ENCODE results near the gene PFKFB3.
A peak's percentile ranks its signal among the peaks of the same experiment; 100 is the strongest.

Gene PFKFB3

GRCh38 chr10:6171881-6172695 is 30.6 kb upstream of the PFKFB3 start:
- H3K27ac ChIP-seq (replicated peaks): no peak overlapping the region
- TF ChIP-seq REST (IDR thresholded peaks at IDR 0.05; ENCODE audit: insufficient replicate concordance, low read depth) (no peak), POLR2AphosphoS5 (IDR thresholded peaks at IDR 0.05; ENCODE audit: low read depth) (no peak), SPI1 (IDR thresholded peaks at IDR 0.05; ENCODE audit: borderline replicate concordance, low read depth) (no peak), GABPA (IDR thresholded peaks at IDR 0.05; ENCODE audit: low read depth) (no peak), CTCF (IDR thresholded peaks at IDR 0.05; ENCODE audit: insufficient read depth, low read length) (no peak)
- no peak overlapping the region for H3K4me3 ChIP-seq (replicated peaks; ENCODE audit: insufficient read depth, low read length)
- no peaks in the 10 kb centered on the region for H3K27me3 ChIP-seq (ENCODE audit: insufficient read depth, poor library complexity, severe bottlenecking)
- DNase-seq (ENCODE audit: low read depth in 1 of 2, low spot score in 1 of 2): peak in 1 of 2 experiments; percentile 21

GRCh38 chr10:6173203-6173602 is 29.5 kb upstream of the PFKFB3 start:
- H3K27ac ChIP-seq (replicated peaks): no peak overlapping the region
- H3K27me3 ChIP-seq (ENCODE audit: insufficient read depth, poor library complexity, severe bottlenecking): no peaks in the 10 kb centered on the region
- no peak for DNase-seq (ENCODE audit: low read depth in 1 of 2, low spot score in 1 of 2)
- no peak overlapping the region for H3K4me3 ChIP-seq (replicated peaks; ENCODE audit: insufficient read depth, low read length)
- TF ChIP-seq POLR2AphosphoS5 (IDR thresholded peaks at IDR 0.05; ENCODE audit: low read depth): no peak
- TF ChIP-seq REST (IDR thresholded peaks at IDR 0.05; ENCODE audit: insufficient replicate concordance, low read depth): no peak
- no peak for TF ChIP-seq CTCF (IDR thresholded peaks at IDR 0.05; ENCODE audit: insufficient read depth, low read length)
- no peak for TF ChIP-seq GABPA (IDR thresholded peaks at IDR 0.05; ENCODE audit: low read depth)

GRCh38 chr10:6174201-6174874 is 28.4 kb upstream of the PFKFB3 start:
- Histone ChIP-seq H3K27ac (replicated peaks) (no peak overlapping the region), H3K4me3 (replicated peaks; ENCODE audit: insufficient read depth, low read length) (no peak overlapping the region), H3K27me3 (ENCODE audit: insufficient read depth, poor library complexity, severe bottlenecking) (no peaks in the 10 kb centered on the region)
- TF ChIP-seq POLR2AphosphoS5 (IDR thresholded peaks at IDR 0.05; ENCODE audit: low read depth) (no peak), GABPA (IDR thresholded peaks at IDR 0.05; ENCODE audit: low read depth) (no peak), REST (IDR thresholded peaks at IDR 0.05; ENCODE audit: insufficient replicate concordance, low read depth) (no peak), SPI1 (IDR thresholded peaks at IDR 0.05; ENCODE audit: borderline replicate concordance, low read depth) (no peak), CTCF (IDR thresholded peaks at IDR 0.05; ENCODE audit: insufficient read depth, low read length) (no peak)
- DNase-seq (ENCODE audit: low read depth in 1 of 2, low spot score in 1 of 2): no peak

Measured in HL-60 (cell line).